Tongue (tissue), 2 donors: ENCODE measurements around the gene CENPB. TPM values are rescaled to one million over a fixed set of nuclear protein-coding genes. Genes with fewer than 3 reads are reported as not detected.
A peak's percentile ranks its signal among the peaks of the same experiment; 100 is the strongest.
"Not testable (repeated sequence)": the region's sequence is repeated elsewhere in the genome, so short reads cannot be mapped to it uniquely, and the experiment has no call there.

Experiments used
- DNase-seq: peaks from one replicate; pipeline ENCODE4 v3.0.0-alpha.2; 2015
- total RNA-seq: library from RNA; depleted of rRNA; stranded (reverse); fragments of >200 nt; gene quantifications from one replicate; pipeline ENCODE4 v1.2.3, GENCODE V29; 2014

CENPB gene
- total RNA-seq, 1 donor from 2014 or later = 61.1 TPM

DNA sequence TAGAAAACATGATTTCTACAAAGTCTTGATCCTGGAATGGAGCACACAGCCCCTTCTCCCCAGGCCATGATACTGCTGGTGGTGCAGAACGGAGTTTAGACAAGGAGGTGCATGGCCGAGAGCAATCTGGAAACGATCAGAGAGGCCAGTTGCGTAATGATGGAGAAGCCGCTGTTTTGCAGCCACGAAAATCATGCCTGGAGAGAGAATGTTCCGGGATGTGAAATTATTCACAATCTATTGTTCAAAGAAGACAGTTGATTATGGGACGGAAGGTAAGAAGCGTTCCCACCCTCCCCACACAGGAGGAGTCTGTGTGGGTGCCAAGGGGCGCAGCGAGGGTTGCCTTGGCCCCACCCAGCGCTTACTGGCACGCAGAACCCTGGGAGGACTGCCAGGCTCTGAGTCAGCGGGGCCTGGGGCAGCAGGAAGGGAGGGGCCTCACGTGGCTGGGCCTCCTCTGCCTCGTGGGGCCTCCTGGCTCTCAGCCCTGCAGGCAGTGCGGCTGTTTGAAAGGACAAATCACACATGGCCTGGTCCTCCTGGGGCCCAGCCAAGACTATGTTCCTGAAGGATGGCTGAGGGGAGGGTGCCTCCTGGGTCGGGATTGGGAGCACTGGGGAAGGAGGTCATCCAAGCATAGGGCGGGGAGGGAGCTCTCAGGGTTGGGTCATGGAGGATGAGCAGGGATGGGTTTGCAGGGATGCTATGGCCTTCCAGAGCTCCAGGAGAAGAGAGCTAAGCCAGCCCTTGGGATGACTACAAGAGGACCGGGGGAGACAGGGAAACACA is 25.1 kb upstream of the CENPB start:
- DNase-seq = peak; percentile 99

DNA sequence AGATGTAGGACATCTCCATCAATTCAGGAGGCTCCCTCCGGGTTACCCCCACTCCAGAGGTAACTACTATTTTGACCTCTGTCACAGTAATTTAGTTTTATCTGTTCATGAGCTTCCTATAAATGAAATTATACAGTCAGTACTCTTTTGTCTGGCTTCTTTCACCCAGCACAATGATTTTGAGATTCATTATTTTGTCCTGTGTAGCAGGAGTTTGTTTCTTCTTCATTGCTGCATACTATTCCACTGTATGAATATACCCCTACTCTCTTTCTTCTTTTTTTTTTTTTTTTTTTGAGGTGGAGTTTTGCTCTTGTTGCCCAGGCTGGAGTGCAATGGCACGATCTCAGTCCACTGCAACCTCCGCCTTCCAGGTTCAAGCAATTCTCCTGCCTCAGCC is 22.0 kb upstream of the CENPB start:
- DNase-seq = no peak

DNA sequence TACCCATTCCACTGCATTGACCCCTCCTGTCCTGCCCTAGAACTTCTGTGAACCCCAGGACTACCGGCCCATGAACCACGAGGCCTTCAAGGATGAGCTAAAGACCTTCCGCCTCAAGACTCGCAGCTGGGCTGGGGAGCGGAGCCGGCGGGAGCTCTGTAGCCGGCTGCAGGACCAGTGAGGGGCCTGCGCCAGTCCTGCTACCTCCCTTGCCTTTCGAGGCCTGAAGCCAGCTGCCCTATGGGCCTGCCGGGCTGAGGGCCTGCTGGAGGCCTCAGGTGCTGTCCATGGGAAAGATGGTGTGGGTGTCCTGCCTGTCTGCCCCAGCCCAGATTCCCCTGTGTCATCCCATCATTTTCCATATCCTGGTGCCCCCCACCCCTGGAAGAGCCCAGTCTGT is 18.2 kb upstream of the CENPB start:
- no peak for DNase-seq

- DNase-seq = no peak
Observed at GRCh38 chr20:3804254-3804751, 17.8 kb upstream of the CENPB start.

DNA sequence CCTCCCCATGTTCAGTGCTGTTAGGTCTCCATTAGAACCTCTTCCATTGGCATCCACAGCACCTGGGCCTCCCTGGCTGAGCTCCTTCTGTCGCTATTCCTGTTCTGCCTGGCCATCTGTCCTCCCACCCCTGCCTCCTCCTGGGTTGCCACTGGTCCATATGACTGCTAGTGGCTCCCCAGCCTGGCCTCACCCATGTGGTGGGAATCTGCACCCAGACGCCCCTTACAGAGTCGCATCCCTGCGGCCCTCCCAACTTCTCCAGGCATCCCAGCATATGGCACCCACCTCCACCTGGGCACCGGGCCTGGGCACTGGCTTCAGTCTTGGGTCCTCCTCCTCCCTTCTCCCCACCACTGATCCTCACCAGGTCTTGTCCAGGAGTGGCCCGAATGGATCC is 17.3 kb upstream of the CENPB start:
- no peak for DNase-seq

DNA sequence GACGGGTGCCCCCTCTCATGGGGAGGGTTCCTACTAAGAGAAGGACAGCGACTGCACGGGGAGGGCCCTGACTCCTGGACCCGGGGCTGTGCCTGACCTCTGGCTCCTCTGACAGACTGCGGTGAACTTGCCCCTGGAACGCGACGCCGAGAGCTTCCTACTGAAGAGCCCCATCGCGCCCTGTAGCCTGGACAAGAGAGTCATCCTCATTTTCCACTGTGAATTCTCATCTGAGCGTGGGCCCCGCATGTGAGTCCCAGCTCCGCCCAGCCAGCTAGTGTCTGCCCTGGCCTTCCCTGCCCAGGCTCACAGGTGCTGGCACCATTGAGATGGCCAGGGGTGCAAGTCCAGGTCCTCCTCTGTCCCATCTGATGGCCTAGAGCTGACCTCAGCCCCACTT is 16.7 kb upstream of the CENPB start:
- no peak for DNase-seq

GRCh38 chr20:3802524-3803239 is 16.1 kb upstream of the CENPB start:
- no peak for DNase-seq

DNA sequence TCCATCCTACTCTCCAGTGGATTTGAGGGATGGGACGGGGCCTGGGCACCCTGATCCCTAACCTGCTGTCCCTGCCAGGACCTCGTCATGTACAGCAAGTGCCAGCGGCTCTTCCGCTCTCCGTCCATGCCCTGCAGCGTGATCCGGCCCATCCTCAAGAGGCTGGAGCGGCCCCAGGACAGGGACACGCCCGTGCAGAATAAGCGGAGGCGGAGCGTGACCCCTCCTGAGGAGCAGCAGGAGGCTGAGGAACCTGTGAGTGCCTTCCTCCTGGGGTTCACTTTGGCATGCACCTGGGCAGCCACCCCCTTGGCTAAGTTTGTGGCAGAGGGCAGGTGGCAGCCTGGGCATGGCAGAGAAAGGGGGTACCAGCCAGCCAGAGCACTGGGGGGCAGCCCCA is 15.3 kb upstream of the CENPB start:
- no peak for DNase-seq

- DNase-seq = no peak
Observed at GRCh38 chr20:3801299-3801698, 14.8 kb upstream of the CENPB start.

DNA sequence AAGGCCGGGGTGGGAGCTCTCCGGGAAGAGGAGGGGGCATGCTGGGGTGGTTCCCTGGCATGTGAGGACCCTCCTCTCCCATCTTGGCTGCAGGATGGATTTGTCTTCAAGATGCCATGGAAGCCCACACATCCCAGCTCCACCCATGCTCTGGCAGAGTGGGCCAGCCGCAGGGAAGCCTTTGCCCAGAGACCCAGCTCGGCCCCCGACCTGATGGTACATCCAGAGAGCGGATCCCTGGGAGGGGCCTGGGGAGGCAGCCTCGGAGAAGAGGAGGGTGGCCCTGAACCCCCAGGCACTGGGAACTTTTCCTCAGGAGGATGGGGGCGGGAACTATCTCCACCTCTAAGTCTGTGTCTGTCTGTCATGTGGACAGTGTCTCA is 14.3 kb upstream of the CENPB start:
- DNase-seq = no peak

- no peak for DNase-seq
Observed at GRCh38 chr20:3800256-3800877, 13.8 kb upstream of the CENPB start.

GRCh38 chr20:3798908-3799248 is 12.3 kb upstream of the CENPB start:
- DNase-seq = peak; percentile 96

GRCh38 chr20:3798373-3798768 is 11.8 kb upstream of the CENPB start:
- DNase-seq = no peak

GRCh38 chr20:3797592-3798372 is 11.2 kb upstream of the CENPB start:
- DNase-seq = no peak

GRCh38 chr20:3797226-3797545 is 10.6 kb upstream of the CENPB start:
- DNase-seq = no peak

DNA sequence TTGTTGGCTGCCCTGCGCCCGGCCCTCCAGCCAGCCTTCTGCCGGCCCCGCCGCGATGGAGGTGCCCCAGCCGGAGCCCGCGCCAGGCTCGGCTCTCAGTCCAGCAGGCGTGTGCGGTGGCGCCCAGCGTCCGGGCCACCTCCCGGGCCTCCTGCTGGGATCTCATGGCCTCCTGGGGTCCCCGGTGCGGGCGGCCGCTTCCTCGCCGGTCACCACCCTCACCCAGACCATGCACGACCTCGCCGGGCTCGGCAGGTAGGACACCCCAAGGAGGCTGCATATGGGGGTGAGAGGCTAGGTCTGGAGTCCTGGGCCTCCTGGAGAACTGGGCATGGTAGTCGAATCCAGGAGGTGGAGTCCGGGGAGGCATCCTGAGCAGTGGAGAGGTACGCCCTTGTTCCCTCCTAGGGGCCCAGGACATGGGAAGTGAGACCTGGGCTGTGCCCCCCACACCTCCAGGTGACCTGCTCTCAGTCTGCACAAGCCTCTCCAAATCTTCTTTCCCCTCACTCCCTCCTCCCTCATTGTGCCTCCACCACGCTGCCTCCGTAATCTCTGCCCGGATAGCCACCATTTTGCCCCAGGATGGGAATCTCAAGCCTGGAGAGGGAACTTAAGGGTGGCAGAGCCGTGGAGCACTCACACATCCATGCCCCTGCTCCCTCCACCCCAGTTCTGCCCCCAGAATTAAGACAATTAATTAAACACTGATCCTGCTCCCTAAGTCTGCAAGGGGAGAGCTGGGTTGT is 10.1 kb upstream of the CENPB start:
- DNase-seq = no peak

GRCh38 chr20:3795511-3796468 is 9.2 kb upstream of the CENPB start, which contains the start of gene CDC25B:
Gene CDC25B (plus strand): TSS chr20:3796310. CDS start chr20:3796532, 222 bp downstream.
- DNase-seq = peak; percentile 99

DNA sequence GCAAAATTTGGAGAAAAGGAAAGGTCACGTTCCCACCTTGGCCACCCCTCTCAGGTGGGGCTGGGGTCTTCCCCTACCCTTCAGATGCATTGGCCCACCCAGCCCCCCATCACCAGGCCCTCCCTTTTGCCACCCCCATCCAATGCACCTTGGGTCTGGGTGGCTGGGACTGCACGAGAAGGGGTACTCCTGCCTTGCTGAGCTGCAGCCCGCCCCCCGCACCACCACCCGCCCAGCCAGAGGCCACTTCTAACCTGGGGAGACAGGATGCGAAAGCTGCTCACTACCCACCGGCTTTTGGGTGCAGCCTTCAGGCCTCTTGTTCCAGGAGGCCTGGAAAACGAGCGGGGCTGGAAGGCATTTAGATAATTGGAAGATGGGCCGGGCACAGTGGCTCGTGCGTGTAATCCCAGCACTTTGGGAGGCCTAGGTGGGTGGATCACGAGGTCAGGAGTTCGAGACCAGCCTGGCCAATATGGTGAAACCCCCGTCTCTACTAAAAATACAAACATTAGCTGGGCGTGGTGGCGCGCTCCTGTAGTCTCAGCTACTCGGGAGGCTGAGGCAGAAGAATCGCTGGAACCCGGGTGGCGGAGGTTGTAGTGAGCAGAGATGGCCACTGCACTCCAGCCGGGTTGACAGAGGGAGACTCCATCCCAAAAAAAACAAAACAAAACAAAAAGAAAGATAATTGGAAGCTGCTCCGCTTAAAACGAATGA is 8.3 kb upstream of the CENPB start:
- no peak for DNase-seq

GRCh38 chr20:3794168-3794567 is 7.6 kb upstream of the CENPB start:
- DNase-seq = not testable (repeated sequence)

DNA sequence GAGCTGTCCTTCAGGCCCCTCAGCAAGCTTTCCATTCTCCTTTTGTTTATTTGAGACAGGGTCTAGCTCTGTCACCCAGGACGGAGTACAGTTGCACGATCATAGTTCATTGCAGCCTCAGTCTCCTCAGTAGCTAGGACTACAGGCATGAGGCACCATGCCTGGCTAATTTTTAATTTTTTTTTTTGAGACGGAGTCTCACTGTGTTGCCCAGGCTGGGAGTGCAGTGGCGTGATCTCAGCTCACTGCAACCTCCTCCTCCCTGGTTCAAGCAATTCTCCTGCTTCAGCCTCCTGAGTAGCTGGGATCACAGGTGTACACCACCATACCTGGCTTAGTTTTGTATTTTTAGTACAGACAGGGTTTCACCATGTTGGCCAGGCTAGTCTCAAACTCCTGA is 2.7 kb upstream of the CENPB start:
- DNase-seq = not testable (repeated sequence)
